H1 (cell line): Measurements from ENCODE around the gene FA2H.

ENCODE experiments used
- ATF2 ChIP-seq: IDR thresholded peaks from 2 replicates; pipeline ENCODE4 v1.6.1; 2012; ENCODE audit warnings: low read length, inconsistent platforms
- CTCF ChIP-seq, 3 experiments: IDR thresholded peaks; 1 replicate in 2 of 3; 2 replicates in 1 of 3; pipeline versions ENCODE4 v1.5.1 to v1.6.1; 2011; ENCODE audit warnings: low read length in 3 of 3, mild to moderate bottlenecking in 3 of 3, inconsistent platforms in 2 of 3, low read depth in 1 of 3, moderate library complexity in 1 of 3; ENCODE audit not compliant: insufficient read depth in 1 of 3; ENCODE audit errors: control extremely low read depth in 1 of 3
- POLR2A ChIP-seq, 2 experiments: IDR thresholded peaks; 1 replicate in 1 of 2; 2 replicates in 1 of 2; pipeline ENCODE4 v1.6.1; 2011; ENCODE audit warnings: low read depth in 2 of 2, low read length in 2 of 2, mild to moderate bottlenecking in 2 of 2; ENCODE audit errors: control extremely low read depth in 1 of 2

- no peak for TF ChIP-seq POLR2A (IDR thresholded peaks at IDR 0.05; ENCODE audit: control extremely low read depth in 1 of 2, low read depth in 2 of 2, low read length in 2 of 2)
- TF ChIP-seq CTCF (IDR thresholded peaks at IDR 0.05; ENCODE audit: control extremely low read depth in 1 of 3, insufficient read depth in 1 of 3, low read depth in 1 of 3, low read length in 3 of 3) = no peak
- TF ChIP-seq ATF2 = no peak
Measured at GRCh38 chr16:74711938-74712337, 62.7 kb downstream of the FA2H start.
